ENCODE results near the gene ZSCAN20. TPM values are rescaled to one million over a fixed set of nuclear protein-coding genes. Genes with fewer than 3 reads are reported as not detected.

Gene ZSCAN20
- total and polyA plus RNA-seq, 9 of the 15 experiments (the other 6 are each of a cell fraction or from before 2014, with no cell fraction given) = 0.36 to 3.3 (median 2.0) TPM

DNA sequence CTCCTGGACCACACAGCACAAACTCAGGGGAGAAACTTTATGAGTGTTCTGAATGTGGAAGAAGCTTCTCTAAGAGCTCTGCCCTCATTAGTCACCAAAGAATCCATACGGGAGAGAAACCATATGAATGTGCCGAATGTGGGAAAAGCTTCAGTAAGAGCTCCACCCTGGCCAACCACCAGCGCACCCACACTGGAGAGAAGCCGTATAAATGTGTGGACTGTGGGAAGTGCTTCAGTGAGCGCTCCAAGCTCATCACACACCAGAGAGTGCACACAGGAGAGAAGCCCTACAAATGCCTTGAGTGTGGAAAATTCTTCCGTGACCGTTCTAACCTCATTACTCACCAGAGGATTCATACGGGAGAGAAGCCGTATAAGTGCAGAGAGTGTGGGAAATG lies 22.5 kb downstream of the ZSCAN20 start (continued):
- no peak for TF ChIP-seq ILF3 (IDR thresholded peaks at IDR 0.05; ENCODE audit: borderline replicate concordance)
- peak in 1 of 2 experiments; percentile 44; a peak in 1 of 4 replicates for TF ChIP-seq TRIM24 (IDR thresholded peaks at IDR 0.05)
- TF ChIP-seq CBFB (CRISPR knock-in tag; IDR thresholded peaks at IDR 0.05) = no peak
- 0 out of 2 replicates have a peak, but pooled peaks have one; percentile 11 for TF ChIP-seq ZEB2 (IDR thresholded peaks at IDR 0.05)
- TF ChIP-seq, protein P1, sequence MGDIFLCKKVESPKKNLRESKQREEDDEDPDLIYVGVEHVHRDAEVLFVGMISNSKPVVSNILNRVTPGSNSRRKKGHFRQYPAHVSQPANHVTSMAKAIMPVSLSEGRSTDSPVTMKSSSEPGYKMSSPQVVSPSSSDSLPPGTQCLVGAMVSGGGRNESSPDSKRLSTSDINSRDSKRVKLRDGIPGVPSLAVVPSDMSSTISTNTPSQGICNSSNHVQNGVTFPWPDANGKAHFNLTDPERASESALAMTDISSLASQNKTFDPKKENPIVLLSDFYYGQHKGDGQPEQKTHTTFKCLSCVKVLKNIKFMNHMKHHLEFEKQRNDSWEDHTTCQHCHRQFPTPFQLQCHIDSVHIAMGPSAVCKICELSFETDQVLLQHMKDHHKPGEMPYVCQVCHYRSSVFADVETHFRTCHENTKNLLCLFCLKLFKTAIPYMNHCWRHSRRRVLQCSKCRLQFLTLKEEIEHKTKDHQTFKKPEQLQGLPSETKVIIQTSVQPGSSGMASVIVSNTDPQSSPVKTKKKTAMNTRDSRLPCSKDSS (IDR thresholded peaks at IDR 0.05; ENCODE audit: low read depth, partially characterized antibody) = peak; percentile 62

DNA sequence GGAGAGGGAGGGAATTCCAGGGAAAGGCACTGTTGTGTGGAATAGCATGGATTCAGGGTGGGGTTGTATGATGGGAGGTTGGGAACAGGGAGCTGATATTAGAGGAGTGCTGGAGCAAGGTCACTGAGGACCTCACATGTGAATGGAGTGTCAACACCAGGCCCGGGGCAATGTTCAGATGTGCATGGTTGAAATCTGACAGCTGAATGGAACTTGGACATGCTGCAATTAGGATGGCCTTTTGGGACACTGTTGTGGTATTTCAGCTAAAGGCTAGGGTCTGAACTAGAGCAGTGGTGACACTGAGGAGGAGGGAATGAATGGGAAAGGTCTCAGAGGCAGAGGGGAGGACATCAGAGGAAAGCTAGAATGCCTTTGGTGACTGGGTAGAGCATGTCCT lies 25.0 kb downstream of the ZSCAN20 start:
- peaks cover 6% of the 10 kb centered on the region for H3K9me3 ChIP-seq (replicated peaks; ENCODE audit: control insufficient read depth, insufficient read depth, low read depth, low read length)
- FAIRE-seq = no peak
- ChIA-PET POLR2A (interaction anchor here (0.9 kb wide), 1 partner anchor 12 kb away, joined by 4 read pairs; no protein-coding TSS in a partner anchor), CTCF (ENCODE audit: low intra/inter-chr PET ratio) (no interaction called here)
- no peaks in the 10 kb centered on the region; the same call in 2 of the 3 replicates for H3K36me3 ChIP-seq (ENCODE audit: control insufficient read depth, insufficient read depth, low read length)
- ATAC-seq = no peak
- no peak overlapping the region for H3K27ac ChIP-seq (ENCODE audit: extremely low read depth, low read depth, low read length)
- no peak for DNase-seq (ENCODE audit: extremely low read depth in 1 of 4, low spot score in 3 of 4)
- H3K4me3 ChIP-seq = no peak overlapping the region
- no peaks in the 10 kb centered on the region for H3K9me1 ChIP-seq (ENCODE audit: control insufficient read depth, insufficient read depth, low read length)
- TF ChIP-seq FOXK2 (conservative IDR thresholded peaks at IDR 0.05 in 1 of 2, IDR thresholded peaks at IDR 0.05 in 1 of 2; ENCODE audit: low read depth in 2 of 2) = no peak
- TF ChIP-seq GTF2E2 (tag; IDR thresholded peaks at IDR 0.05) = no peak
- TF ChIP-seq, protein P2, sequence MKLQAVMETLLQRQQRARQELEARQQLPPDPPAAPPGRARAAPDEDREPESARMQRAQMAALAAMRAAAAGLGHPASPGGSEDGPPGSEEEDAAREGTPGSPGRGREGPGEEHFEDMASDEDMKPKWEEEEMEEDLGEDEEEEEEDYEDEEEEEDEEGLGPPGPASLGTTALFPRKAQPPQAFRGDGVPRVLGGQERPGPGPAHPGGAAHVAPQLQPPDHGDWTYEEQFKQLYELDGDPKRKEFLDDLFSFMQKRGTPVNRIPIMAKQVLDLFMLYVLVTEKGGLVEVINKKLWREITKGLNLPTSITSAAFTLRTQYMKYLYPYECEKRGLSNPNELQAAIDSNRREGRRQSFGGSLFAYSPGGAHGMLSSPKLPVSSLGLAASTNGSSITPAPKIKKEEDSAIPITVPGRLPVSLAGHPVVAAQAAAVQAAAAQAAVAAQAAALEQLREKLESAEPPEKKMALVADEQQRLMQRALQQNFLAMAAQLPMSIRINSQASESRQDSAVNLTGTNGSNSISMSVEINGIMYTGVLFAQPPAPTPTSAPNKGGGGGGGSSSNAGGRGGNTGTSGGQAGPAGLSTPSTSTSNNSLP (IDR thresholded peaks at IDR 0.05; ENCODE audit: borderline replicate concordance, low read depth, low read length) = no peak
- no peak for TF ChIP-seq COPS2 (conservative IDR thresholded peaks at IDR 0.05)
- no TSS peak for BruUV-seq (replicated peaks)
- intact Hi-C loops (cut with micrococcal nuclease) (no loop called here), in situ Hi-C loops (cut with MboI) (no loop called here)
- no peak overlapping the region for H3K4me2 ChIP-seq (ENCODE audit: insufficient read depth, low read length)
- no peak overlapping the region for H2AFZ ChIP-seq (ENCODE audit: low read depth, low read length)
- no peaks in the 10 kb centered on the region for H3K79me2 ChIP-seq (ENCODE audit: control insufficient read depth, insufficient read depth, low read length)
- H4K20me1 ChIP-seq (replicated peaks; ENCODE audit: control insufficient read depth, insufficient read depth, low read length) = no peaks in the 10 kb centered on the region
- 5% methylated on average over 1 of the region's 1 CpG for WGBS (ENCODE audit: insufficient coverage, low coverage, missing lambda C conversion rate)
- H3K9ac ChIP-seq (ENCODE audit: insufficient read depth in 1 of 2, low read depth in 2 of 2, low read length in 2 of 2) = no peak overlapping the region
- H3K4me1 ChIP-seq (replicated peaks in 1 of 2; ENCODE audit: control insufficient read depth in 2 of 2, insufficient read depth in 2 of 2, low read length in 2 of 2) = no peaks in the 10 kb centered on the region
- no peaks in the 10 kb centered on the region for H3K27me3 ChIP-seq (ENCODE audit: control insufficient read depth in 2 of 2, insufficient read depth in 2 of 2, low read length in 2 of 2)

Data from K562 (cell line).